GM18909 (cell line): ENCODE results near the gene KLHDC10.
A peak's percentile ranks its signal among the peaks of the same experiment; 100 is the strongest.
"Not testable (repeated sequence)": the region's sequence is repeated elsewhere in the genome, so short reads cannot be mapped to it uniquely, and the experiment has no call there.

ENCODE experiments used
- ATAC-seq: cut with Tn5 transposase; IDR thresholded peaks from one replicate; pipeline ENCODE4 v1.9.1; 2021; ENCODE audit warnings: mild to moderate bottlenecking; ENCODE audit not compliant: unreplicated experiment, poor library complexity

Gene KLHDC10

DNA sequence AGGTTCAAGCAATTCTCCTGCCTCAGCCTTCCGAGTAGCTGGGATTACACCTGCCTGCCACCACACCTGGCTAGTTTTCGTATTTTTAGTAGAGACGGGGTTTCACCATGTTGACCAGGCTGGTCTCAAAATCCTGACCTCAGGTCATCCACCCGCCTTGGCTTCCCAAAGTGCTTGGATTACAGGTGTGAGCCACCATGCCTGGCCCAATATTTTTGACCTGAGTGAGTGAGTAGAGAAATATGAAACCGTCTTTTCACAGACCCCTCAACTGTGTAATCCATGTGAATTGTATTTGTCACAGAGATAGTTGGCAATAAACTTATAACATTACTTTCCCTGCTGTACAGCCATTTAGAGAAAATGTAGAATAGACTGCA is 43.1 kb downstream of the KLHDC10 start:
- ATAC-seq = not testable (repeated sequence)

DNA sequence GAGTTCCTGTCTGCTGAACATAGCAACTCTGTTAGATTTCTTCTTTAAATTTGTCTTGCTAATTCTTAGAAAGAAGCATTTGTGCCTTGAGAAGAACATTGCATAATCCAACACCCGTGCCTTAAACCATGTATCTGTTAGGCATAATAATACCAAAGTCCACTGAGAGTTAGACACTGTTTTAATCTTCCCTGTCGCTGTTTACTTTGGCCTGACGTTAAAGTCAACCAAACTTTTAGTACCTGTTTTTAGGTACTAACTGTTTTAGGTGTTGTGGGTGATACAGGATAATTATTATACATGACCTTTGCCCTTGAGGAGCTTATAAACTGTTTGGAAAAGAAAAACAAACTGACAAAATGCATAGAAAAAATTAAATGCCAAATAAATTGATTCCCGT is 43.6 kb downstream of the KLHDC10 start:
- ATAC-seq = no peak

DNA sequence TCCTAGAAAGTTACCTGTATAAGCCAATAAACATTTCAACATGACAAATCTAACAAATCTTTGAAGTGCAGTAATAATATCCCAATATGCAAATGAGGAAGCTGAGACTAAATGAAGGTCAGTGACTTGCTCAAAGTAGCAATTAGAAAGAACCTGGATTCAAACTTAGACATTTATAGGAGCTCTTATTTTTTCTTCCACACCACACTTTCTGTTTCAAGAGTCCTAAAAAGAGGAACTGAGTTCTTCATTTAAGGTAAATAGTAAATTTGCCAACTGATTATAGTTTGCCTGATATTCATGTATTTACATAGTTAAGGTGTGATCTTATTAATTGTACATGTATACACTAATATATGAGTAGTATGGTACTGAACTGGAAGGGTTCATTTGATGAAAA is 44.0 kb downstream of the KLHDC10 start:
- ATAC-seq = peak; percentile 72

GRCh38 chr7:130114776-130115175 is 44.4 kb downstream of the KLHDC10 start:
- no peak for ATAC-seq

DNA sequence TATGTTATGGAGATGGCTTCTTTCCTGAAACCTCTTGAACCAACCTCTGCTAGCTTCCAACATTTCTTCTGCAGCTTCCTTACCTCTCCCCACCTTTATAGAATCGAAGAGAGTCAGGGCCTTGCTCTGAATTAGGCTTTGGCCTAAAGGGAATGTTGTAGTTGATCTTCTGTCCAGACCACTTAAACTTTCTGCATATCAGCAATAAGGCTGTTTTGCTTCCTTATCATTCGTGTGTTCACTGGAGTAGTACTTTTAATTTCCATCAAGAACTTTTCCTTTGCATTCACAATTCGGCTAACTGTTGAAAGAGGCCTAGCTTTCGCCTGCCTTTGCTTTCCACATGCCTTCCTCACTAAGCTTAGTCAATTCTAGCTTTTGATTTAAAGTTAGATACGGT is 48.0 kb downstream of the KLHDC10 start:
- ATAC-seq = no peak

DNA sequence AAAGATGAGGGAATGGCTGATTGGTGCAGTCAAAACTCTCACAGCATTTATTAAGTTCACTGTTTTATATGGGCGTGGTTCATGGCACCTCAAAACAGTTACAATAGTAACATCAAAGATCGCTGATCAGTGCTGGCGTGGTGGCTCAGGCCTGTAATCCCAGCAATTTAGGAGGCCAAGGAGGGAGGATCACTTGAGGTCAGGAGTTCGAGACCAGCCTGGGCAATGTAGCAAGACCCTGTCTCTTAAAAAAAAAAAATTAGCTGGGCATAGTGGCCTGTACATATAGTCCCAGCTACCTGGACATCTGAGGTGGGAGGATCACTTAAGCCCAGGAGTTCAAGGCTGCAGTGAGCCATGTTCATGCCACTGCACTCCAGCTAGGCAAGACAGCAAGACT is 48.5 kb downstream of the KLHDC10 start:
- ATAC-seq = no peak

- ATAC-seq = no peak
Measured at GRCh38 chr7:130123501-130123900, 53.2 kb downstream of the KLHDC10 start.

DNA sequence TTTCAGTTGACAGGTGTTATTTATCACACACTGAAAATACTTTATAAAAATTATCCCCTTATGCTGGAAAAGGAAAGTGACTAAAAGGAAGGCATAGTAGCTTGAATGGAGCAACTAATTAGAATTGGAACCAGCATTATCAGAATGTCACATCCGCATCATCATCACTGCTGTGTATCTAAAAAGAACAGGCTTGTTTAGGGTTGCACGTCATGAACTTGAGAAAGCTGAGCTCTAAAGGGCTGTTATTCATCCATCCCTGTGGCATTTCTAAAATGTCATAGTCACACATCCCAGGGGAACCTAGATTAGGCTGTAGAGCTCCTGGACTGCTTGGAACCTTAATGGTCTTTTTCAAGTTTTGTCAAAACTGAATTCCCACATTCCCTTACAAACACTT is 54.4 kb downstream of the KLHDC10 start:
- no peak for ATAC-seq

DNA sequence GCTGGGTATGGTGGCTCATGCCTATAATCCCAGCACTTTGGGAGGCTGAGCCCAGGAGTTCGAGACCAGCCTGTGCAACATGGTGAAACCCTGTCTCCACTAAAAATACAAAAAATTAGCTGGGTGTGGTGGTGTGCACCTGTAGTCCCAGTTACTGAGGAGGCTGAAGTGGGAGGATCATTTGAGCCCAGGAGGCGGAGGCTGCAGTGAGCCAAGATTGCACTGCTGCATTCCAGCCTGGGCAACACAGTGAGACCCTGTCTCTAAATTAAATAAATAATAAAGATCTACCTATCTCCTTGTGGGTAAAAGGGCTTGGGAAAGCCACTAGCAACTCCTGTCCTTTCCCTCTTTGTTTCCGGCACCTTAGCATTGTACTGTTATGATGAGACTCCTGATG is 56.5 kb downstream of the KLHDC10 start:
- not testable (repeated sequence) for ATAC-seq

DNA sequence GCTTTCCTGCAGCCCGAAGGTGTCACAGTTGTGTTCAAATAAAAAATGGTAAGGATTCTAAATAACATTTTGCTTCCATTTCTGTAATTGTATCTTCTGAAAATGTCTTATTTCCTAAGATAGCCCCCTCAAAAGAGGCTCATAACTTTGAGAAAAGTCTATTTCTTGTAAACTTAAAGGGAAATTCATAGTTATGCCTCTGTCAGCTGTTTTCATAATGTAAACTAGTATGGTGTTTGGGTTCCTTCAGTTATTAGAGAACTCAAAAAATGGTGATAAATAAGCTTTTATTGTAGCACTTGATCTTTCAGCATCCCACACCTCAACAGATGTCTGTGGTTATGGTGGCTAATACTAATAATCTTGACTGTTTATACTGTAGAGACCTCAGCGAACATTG is 57.1 kb downstream of the KLHDC10 start:
- ATAC-seq = no peak

DNA sequence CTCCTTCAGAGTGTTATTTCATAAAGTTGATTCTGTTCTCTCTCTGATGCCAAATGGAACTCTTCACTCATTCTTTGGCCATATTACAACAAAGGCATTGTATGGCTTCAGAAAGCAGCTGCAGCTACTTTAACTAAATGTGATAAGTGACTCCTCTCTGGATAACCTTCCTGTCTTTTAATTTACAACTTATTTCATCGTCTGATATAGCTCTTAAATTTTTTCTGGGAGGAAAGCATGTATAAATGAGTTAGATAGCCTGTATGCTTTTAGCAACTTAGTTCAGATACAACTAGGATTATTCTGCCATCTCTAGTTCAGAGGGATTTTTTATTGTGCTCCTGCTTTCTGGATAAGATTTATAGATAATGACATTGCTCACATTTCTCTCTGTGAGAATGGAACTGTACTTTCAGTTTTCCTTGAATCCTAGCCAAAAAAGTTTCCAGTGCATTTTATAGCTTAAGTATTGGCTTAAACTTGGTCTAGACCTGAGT is 57.5 kb downstream of the KLHDC10 start:
- no peak for ATAC-seq

DNA sequence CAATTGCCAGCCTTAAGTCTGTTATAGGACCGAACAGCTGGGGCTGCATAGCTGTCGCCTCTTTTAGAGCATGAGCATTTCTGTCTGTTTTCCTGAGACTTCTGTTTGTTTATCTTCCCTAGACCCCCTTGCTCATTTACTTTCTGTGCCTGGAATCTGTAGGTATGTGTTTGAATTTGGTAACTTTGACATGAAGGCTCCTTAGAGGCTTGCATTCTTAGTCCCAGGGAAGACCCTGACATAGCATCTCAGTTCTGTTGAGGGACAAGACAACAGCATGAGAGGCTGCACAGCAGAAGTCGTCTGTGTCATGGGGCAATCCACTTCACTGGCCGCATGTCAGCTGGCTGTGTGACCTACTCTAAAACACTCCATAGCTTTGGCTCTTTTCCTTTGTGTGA is 58.7 kb downstream of the KLHDC10 start:
- no peak for ATAC-seq

GRCh38 chr7:130131191-130131834 is 61.0 kb downstream of the KLHDC10 start:
- no peak for ATAC-seq

DNA sequence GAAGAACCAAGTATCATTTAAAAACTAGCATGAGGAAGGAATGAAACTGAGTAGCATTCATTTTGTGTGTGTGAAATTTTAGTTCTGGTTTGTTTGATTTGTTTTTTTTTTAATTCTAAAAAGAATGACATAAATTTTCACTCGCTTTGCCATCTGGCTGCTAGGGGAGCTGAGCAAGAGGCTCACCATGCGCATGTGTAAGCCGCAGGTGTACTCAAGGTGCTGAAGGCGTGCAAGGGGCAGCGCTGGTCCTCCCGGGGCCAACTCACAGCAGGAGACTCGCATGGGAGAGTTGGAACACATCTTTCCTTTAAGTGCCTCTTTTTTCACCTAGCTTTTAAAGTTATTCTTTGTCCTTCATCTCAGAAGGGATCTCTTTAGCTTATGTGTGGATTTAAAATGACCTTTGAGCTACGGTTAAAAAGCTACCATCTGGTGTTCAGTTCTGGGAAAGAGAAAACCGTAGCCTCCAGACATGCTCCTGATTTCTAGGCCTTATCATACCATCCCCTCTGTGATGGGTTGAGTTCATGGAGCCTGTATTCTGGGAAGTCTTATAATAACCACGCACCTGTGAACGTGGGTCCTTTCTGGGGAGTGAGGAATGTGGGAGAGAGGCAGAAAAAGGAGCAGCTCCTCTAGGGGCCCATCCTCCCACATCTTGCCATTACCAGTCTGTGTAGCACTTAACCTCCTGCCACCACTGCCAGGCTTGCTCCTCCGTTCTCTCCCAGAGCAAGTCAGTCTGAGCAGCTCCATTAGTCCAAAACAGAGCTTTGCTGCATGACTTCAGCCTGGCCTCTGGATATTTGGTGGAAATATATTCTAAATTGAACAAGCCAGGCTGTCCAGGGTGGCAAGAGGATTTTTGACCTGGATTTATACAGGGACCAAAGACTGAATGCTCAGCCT is 61.9 kb downstream of the KLHDC10 start:
- no peak for ATAC-seq

DNA sequence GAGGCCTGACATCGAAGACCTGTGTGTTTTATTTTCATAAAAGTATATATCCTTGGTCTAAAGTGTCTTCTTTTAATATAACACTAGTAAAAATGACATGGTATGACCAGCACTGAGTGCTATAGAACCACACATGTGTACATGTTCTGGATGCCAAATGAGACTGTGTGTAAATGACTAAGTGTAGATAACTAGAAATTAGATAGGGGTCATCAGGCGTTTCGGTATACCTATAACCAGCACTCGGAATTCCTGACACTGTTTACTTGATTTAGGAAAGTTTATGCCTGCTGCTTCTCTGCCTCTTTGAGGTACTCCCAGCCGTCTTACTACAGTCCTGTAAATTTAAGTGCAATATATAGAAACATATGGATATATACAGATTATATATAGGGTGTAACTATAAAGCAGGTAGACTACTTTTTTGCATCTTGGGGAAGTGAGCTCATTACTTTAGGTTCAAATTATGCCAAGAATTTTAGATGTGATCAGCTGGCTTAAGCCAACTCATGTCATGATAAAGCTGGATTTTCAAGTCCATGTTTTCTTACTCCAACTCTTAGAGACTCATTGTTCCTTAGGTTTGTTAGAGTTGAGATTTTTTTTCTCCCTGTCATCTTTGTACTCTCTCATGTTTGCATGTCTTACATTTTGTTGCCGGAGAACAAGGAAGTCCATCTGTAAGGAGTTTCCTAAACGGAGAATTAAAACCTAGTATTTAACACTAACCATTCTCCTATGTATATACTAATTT is 62.9 kb downstream of the KLHDC10 start:
- no peak for ATAC-seq

DNA sequence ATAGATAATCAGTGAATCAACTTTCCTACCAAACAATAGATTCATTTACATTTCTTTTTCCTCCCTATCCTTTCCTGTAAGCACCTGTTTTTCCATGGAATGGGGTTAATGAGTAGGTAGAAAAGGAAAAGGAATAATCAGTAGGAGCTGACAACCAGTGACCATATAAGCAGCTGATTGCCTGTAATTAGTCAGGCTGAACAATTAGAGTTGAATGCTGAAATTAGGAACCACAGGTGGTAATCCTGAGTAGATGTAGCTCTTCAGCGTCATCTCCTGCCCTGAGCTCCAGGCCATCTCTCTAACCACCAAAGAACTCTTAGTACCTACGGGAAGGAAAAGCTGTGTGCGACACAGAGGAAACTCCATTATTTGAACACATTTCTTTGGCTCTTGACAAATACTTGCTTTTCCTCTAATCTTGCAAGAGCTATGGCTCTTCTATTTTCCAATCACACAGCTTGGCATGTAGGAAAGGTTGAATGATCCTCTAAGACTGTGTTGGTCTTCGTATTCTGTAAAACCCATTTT is 63.8 kb downstream of the KLHDC10 start:
- no peak for ATAC-seq

DNA sequence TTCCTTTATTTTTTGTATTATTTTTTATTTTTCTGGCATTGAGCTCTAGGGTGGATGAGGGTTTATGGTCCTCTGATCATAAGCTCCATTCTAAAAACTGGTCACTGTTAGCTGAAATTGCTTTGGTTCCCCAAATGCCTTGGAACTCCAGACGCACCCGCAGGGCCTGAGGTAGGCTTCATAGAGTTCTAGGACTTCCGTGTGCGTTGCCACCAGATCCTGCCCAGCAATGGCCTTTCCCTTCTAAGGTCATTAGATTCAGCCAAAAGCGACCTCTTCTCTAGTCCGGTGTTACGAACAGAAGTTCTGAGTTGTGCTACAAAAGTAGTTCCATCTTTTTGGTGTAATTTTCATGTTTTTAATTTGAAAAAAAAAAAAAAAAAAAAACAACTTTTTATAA is 64.4 kb downstream of the KLHDC10 start:
- no peak for ATAC-seq

GRCh38 chr7:130135208-130136205 is 65.2 kb downstream of the KLHDC10 start:
- ATAC-seq = no peak

- no peak for ATAC-seq
Measured at GRCh38 chr7:130136579-130137167, 66.3 kb downstream of the KLHDC10 start.
